CD14-positive monocyte (primary cell): ENCODE data around the gene MYORG. TPM values are rescaled to one million over a fixed set of nuclear protein-coding genes. Genes with fewer than 3 reads are reported as not detected.

ENCODE experiments used
- DNase-seq, 3 donors: peaks; one replicate each; pipeline ENCODE4 v3.0.0-alpha.2; 2011 to 2022
- H2AFZ ChIP-seq: 2 replicates; pipeline ENCODE4 v1.6.0; 2012; ENCODE audit warnings: mild to moderate bottlenecking, low read depth, low read length, inconsistent platforms; ENCODE audit not compliant: insufficient read depth, poor library complexity, severe bottlenecking
- H3K27ac ChIP-seq, 2 donors: 1 replicate in 1 of 2; 2 replicates in 1 of 2; pipeline ENCODE4 v1.5.1; 2012 to 2013; ENCODE audit warnings: low read length in 2 of 2, control low read depth in 1 of 2, inconsistent platforms in 1 of 2, low read depth in 1 of 2, mild to moderate bottlenecking in 1 of 2
- H3K27me3 ChIP-seq, 2 donors: one replicate each; pipeline versions ENCODE4 v1.6.0 to v1.6.1; 2011 to 2013; ENCODE audit warnings: low read length in 2 of 2; ENCODE audit not compliant: control insufficient read depth in 2 of 2, insufficient read depth in 2 of 2
- H3K36me3 ChIP-seq, 2 donors: replicated peaks in 1 of 2; 1 replicate in 1 of 2; 2 replicates in 1 of 2; pipeline versions ENCODE4 v1.5.1 to v1.6.1; 2012 to 2013; ENCODE audit warnings: low read length in 2 of 2, control low read depth in 1 of 2, inconsistent platforms in 1 of 2, mild to moderate bottlenecking in 1 of 2; ENCODE audit not compliant: insufficient read depth in 2 of 2, control insufficient read depth in 1 of 2
- H3K4me1 ChIP-seq, 2 donors: 1 replicate in 1 of 2; 2 replicates in 1 of 2; pipeline versions ENCODE4 v1.5.1 to v1.6.1; 2012 to 2013; ENCODE audit warnings: low read length in 2 of 2, control low read depth in 1 of 2, inconsistent platforms in 1 of 2, mild to moderate bottlenecking in 1 of 2, moderate library complexity in 1 of 2; ENCODE audit not compliant: insufficient read depth in 2 of 2, control insufficient read depth in 1 of 2
- H3K4me2 ChIP-seq: replicated peaks from 2 replicates; pipeline ENCODE3; 2012; ENCODE audit warnings: low read length, moderate library complexity, mild to moderate bottlenecking; ENCODE audit not compliant: poor library complexity, severe bottlenecking; ENCODE audit errors: extremely low read depth
- H3K4me3 ChIP-seq, 3 experiments: fragments of 200-600 bp in 1 of 3; sonication (generic) in 1 of 3; replicated peaks in 1 of 3; 1 replicate in 2 of 3; 2 replicates in 1 of 3; pipeline ENCODE4 v1.5.1; 2011 to 2013; ENCODE audit warnings: low read length in 3 of 3, mild to moderate bottlenecking in 3 of 3, control low read depth in 2 of 3, low read depth in 2 of 3, inconsistent platforms in 1 of 3, moderate library complexity in 1 of 3
- H3K79me2 ChIP-seq: 2 replicates; pipeline ENCODE4 v1.6.0; 2012; ENCODE audit warnings: mild to moderate bottlenecking, control low read depth, inconsistent platforms, low read length, moderate library complexity; ENCODE audit not compliant: insufficient read depth
- H3K9ac ChIP-seq: 2 replicates; pipeline ENCODE4 v1.6.0; 2017; ENCODE audit warnings: low read length, mild to moderate bottlenecking; ENCODE audit not compliant: insufficient read depth, poor library complexity, severe bottlenecking
- H3K9me3 ChIP-seq, 2 donors: replicated peaks in 1 of 2; 1 replicate in 1 of 2; 2 replicates in 1 of 2; pipeline versions ENCODE4 v1.5.1 to v1.6.1; 2012 to 2013; ENCODE audit warnings: low read length in 2 of 2, control low read depth in 1 of 2; ENCODE audit not compliant: control insufficient read depth in 1 of 2, insufficient read depth in 1 of 2
- H4K20me1 ChIP-seq: 2 replicates; pipeline ENCODE4 v1.6.0; 2012; ENCODE audit warnings: mild to moderate bottlenecking, low read length, control low read depth, moderate library complexity; ENCODE audit not compliant: insufficient read depth
- H3K27ac Mint-ChIP-seq, 7 donors: one replicate each; pipeline ENCODE4 v1.8.0; 2020; ENCODE audit warnings: mild to moderate bottlenecking in 7 of 7, mixed read lengths in 7 of 7, moderate library complexity in 6 of 7, inconsistent platforms in 2 of 7
- H3K27me3 Mint-ChIP-seq, 3 donors: one replicate each; pipeline ENCODE4 v1.8.0; 2021 to 2022; ENCODE audit warnings: low read depth in 3 of 3, mild to moderate bottlenecking in 3 of 3, mixed read lengths in 3 of 3, moderate library complexity in 3 of 3, inconsistent platforms in 1 of 3
- H3K36me3 Mint-ChIP-seq, 2 donors: one replicate each; pipeline ENCODE4 v1.8.0; 2020; ENCODE audit warnings: mixed read lengths in 2 of 2, inconsistent platforms in 1 of 2, mild to moderate bottlenecking in 1 of 2
- H3K4me1 Mint-ChIP-seq: one replicate; pipeline ENCODE4 v1.8.0; 2020; ENCODE audit warnings: mild to moderate bottlenecking, mixed read lengths
- H3K4me3 Mint-ChIP-seq, 2 donors: one replicate each; pipeline ENCODE4 v1.8.0; 2020; ENCODE audit warnings: mild to moderate bottlenecking in 2 of 2, mixed read lengths in 2 of 2, moderate library complexity in 1 of 2
- H3K9me3 Mint-ChIP-seq, 7 donors: one replicate each; pipeline ENCODE4 v1.8.0; 2020 to 2022; ENCODE audit warnings: mixed read lengths in 7 of 7, mild to moderate bottlenecking in 6 of 7, moderate library complexity in 6 of 7, inconsistent platforms in 2 of 7
- CTCF ChIP-seq: fragments of 200-600 bp; IDR thresholded peaks from one replicate; pipeline ENCODE4 v1.8.0; 2022; ENCODE audit warnings: antibody characterized with exemption, mild to moderate bottlenecking
- WGBS: methylation state at CpG from one replicate; pipeline ENCODE4 v1.1.5; 2013; ENCODE audit warnings: missing lambda C conversion rate; ENCODE audit not compliant: insufficient coverage; 5-methylcytosine and 5-hydroxymethylcytosine counted together
- intact Hi-C, 2 donors: fragments of 100-400 bp; cut with micrococcal nuclease; formaldehyde crosslinking; loops; one replicate each; pipeline versions ENCODE4 v1.15.0 to v1.15.1; 2023
- polyA plus RNA-seq, 3 donors: library from polyadenylated mRNA; depleted of rRNA in 1 of 3; unstranded in 2 of 3; stranded (reverse) in 1 of 3; fragments of 300-500 nt in 2 of 3; fragments of >200 nt in 1 of 3; fragmentation: Illumina TruSeq in 2 of 3; gene quantifications; 1 replicate in 2 of 3; 2 replicates in 1 of 3; pipeline ENCODE4 v1.2.3, GENCODE V29; 2012 to 2021

MYORG gene
- polyA plus RNA-seq, 3 donors = 0.01 to 0.05 TPM; not detected in 1

GRCh38 chr9:34333836-34334235 is 42.9 kb downstream of the MYORG start:
- peaks cover 24% of the 10 kb centered on the region in 2 donors for H3K36me3 Mint-ChIP-seq
- Histone ChIP-seq H4K20me1 (peaks cover 29% of the 10 kb centered on the region), H3K4me2 (no peak overlapping the region), H2AFZ (no peak overlapping the region), H3K4me3 (no peak overlapping the region), H3K36me3 (peaks cover 18 to 35% of the 10 kb centered on the region in 2 donors), H3K79me2 (peaks cover 63% of the 10 kb centered on the region), H3K9me3 (no peaks in the 10 kb centered on the region), H3K27ac (no peak overlapping the region), H3K27me3 (no peaks in the 10 kb centered on the region), H3K9ac (no peak overlapping the region), H3K4me1 (peaks cover 8 to 16% of the 10 kb centered on the region in 2 donors)
- TF ChIP-seq CTCF = no peak
- no peak for DNase-seq
- no peak overlapping the region for H3K27ac Mint-ChIP-seq
- H3K27me3 Mint-ChIP-seq = peaks cover 0 to 2% (median 0%) of the 10 kb centered on the region in 3 donors
- intact Hi-C loops = loop anchor here in 1 of 2 donors (5.0 kb wide), 1 partner anchor 43 kb away; the partner anchor contains the start of gene MYORG
- H3K4me1 Mint-ChIP-seq = peaks cover 22% of the 10 kb centered on the region
- no peaks in the 10 kb centered on the region for H3K9me3 Mint-ChIP-seq
- no peak overlapping the region for H3K4me3 Mint-ChIP-seq
- no CpG with 5 or more reads among the region's 3 CpGs for WGBS

GRCh38 chr9:34332076-34332964 is 44.4 kb downstream of the MYORG start:
- Histone ChIP-seq H3K9me3 (no peaks in the 10 kb centered on the region), H3K4me3 (no peak overlapping the region), H3K36me3 (peaks cover 8 to 25% of the 10 kb centered on the region in 2 donors), H3K27ac (no peak overlapping the region), H4K20me1 (peaks cover 26% of the 10 kb centered on the region), H3K27me3 (no peaks in the 10 kb centered on the region), H3K79me2 (peaks cover 76% of the 10 kb centered on the region), H3K9ac (no peak overlapping the region), H2AFZ (no peak overlapping the region), H3K4me2 (no peak overlapping the region), H3K4me1 (peaks cover 17 to 28% of the 10 kb centered on the region in 2 donors)
- Mint-ChIP-seq H3K36me3 (peaks cover 13 to 17% of the 10 kb centered on the region in 2 donors), H3K4me1 (peaks cover 31% of the 10 kb centered on the region), H3K4me3 (no peak overlapping the region), H3K27ac (peak overlapping the region in 1 of 7 donors; percentile 22), H3K9me3 (no peaks in the 10 kb centered on the region), H3K27me3 (peaks cover 0 to 2% (median 0%) of the 10 kb centered on the region in 3 donors)
- TF ChIP-seq CTCF = no peak
- DNase-seq = no peak
- intact Hi-C loops = loop anchor here in 1 of 2 donors (5.0 kb wide), 1 partner anchor 45 kb away; the partner anchor contains the start of gene MYORG
- no CpG with 5 or more reads among the region's 7 CpGs for WGBS
